HEK293 (cell line): ENCODE data around the gene ABCA1.

Source experiments
- CTCF ChIA-PET: fragments of 350-600 bp; formaldehyde crosslinking; extraction: SDS; loops from one replicate; lab custom pipeline; 2021; ENCODE audit warnings: antibody characterized with exemption; lab: Yijun Ruan, JAX
- POLR2A ChIA-PET: fragments of 300-600 bp; formaldehyde crosslinking; extraction: SDS; loops from one replicate; lab custom pipeline; 2020; ENCODE audit warnings: antibody characterized with exemption, inconsistent platforms; lab: Yijun Ruan, JAX
- H3K27ac ChIP-seq: fragments of 200-500 bp; sonication (Bioruptor generic); 2 replicates; pipeline ENCODE4 v1.5.1; 2014; ENCODE audit warnings: low read depth, low read length, control low read depth, inconsistent platforms; ENCODE audit errors: extremely low read depth
- H3K36me3 ChIP-seq, 2 experiments: fragments of 200-500 bp in 1 of 2; sonication (Bioruptor generic) in 1 of 2; 1 replicate in 1 of 2; 2 replicates in 1 of 2; pipeline ENCODE4 v1.5.1; 2014 to 2017; ENCODE audit warnings: inconsistent platforms in 2 of 2, low read length in 2 of 2; ENCODE audit not compliant: control insufficient read depth in 2 of 2, insufficient read depth in 1 of 2
- H3K4me1 ChIP-seq: fragments of 200-500 bp; sonication (Bioruptor generic); 2 replicates; pipeline ENCODE4 v1.5.1; 2014; ENCODE audit warnings: mild to moderate bottlenecking, low read length, inconsistent platforms; ENCODE audit not compliant: control insufficient read depth, insufficient read depth
- H3K4me3 ChIP-seq: 2 replicates; pipeline ENCODE4 v1.5.1; 2011; ENCODE audit warnings: low read depth, mild to moderate bottlenecking, control low read depth, low read length, moderate library complexity
- H3K9me3 ChIP-seq: fragments of 200-500 bp; sonication (Bioruptor generic); 2 replicates; pipeline ENCODE4 v1.5.1; 2014; ENCODE audit warnings: low read depth, low read length, inconsistent platforms; ENCODE audit not compliant: control insufficient read depth, insufficient read depth
- HOXA7 ChIP-seq: sonication (generic); formaldehyde crosslinking; IDR thresholded peaks from 2 replicates; pipeline ENCODE4 v1.8.1; 2022; ENCODE audit warnings: missing genetic modification reagents, borderline replicate concordance
- HOXD13 ChIP-seq: sonication (generic); formaldehyde crosslinking; IDR thresholded peaks from 2 replicates; pipeline ENCODE4 v1.8.0; 2022; ENCODE audit warnings: missing genetic modification reagents, borderline replicate concordance
- IKZF3 ChIP-seq: fragments of 450-650 bp; IDR thresholded peaks from 2 replicates; pipeline ENCODE4 v1.5.0; 2018; ENCODE audit warnings: missing biosample characterization, mild to moderate bottlenecking, missing genetic modification characterization, moderate library complexity
- KLF10 ChIP-seq: fragments of 450-650 bp; IDR thresholded peaks from 2 replicates; pipeline ENCODE4 v1.5.1; 2018; ENCODE audit warnings: missing biosample characterization, mild to moderate bottlenecking, missing genetic modification characterization
- KLF7 ChIP-seq: fragments of 450-650 bp; formaldehyde crosslinking; IDR thresholded peaks from 2 replicates; pipeline ENCODE4 v1.5.1; 2016; ENCODE audit warnings: missing biosample characterization, missing genetic modification characterization, borderline replicate concordance
- KLF9 ChIP-seq: fragments of 450-650 bp; formaldehyde crosslinking; IDR thresholded peaks from 2 replicates; pipeline ENCODE4 v1.5.1; 2016; ENCODE audit warnings: missing biosample characterization, missing genetic modification characterization, low read depth
- OVOL3 ChIP-seq: fragments of 450-650 bp; formaldehyde crosslinking; IDR thresholded peaks from 2 replicates; pipeline ENCODE4 v1.5.1; 2016; ENCODE audit warnings: missing biosample characterization, missing genetic modification characterization
- SP3 ChIP-seq: fragments of 450-650 bp; formaldehyde crosslinking; IDR thresholded peaks from 2 replicates; pipeline ENCODE4 v1.5.1; 2016; ENCODE audit warnings: missing biosample characterization, missing genetic modification characterization
- SP7 ChIP-seq: fragments of 450-650 bp; formaldehyde crosslinking; IDR thresholded peaks from 2 replicates; pipeline ENCODE4 v1.5.1; 2016; ENCODE audit warnings: missing biosample characterization, missing genetic modification characterization
- TRIM28 ChIP-seq: IDR thresholded peaks from 2 replicates; pipeline ENCODE4 v1.6.1; 2011; ENCODE audit warnings: low read length, control low read depth, borderline replicate concordance
- ZBTB17 ChIP-seq: fragments of 450-650 bp; formaldehyde crosslinking; IDR thresholded peaks from 2 replicates; pipeline ENCODE4 v1.5.1; 2016; ENCODE audit warnings: missing biosample characterization, missing genetic modification characterization
- ZIC2 ChIP-seq: fragments of 450-650 bp; formaldehyde crosslinking; IDR thresholded peaks from 2 replicates; pipeline ENCODE4 v1.5.1; 2016; ENCODE audit warnings: missing biosample characterization, missing genetic modification characterization
- ZNF121 ChIP-seq: fragments of 450-650 bp; formaldehyde crosslinking; IDR thresholded peaks from 2 replicates; pipeline ENCODE4 v1.5.1; 2016; ENCODE audit warnings: missing biosample characterization, missing genetic modification characterization
- ZNF169 ChIP-seq: fragments of 450-650 bp; formaldehyde crosslinking; IDR thresholded peaks from 2 replicates; pipeline ENCODE4 v1.5.1; 2016; ENCODE audit warnings: missing biosample characterization, missing genetic modification characterization
- ZNF174 ChIP-seq: fragments of 450-650 bp; formaldehyde crosslinking; IDR thresholded peaks from 2 replicates; pipeline ENCODE4 v1.5.0; 2017; ENCODE audit warnings: missing biosample characterization, mild to moderate bottlenecking, missing genetic modification characterization
- ZNF202 ChIP-seq: fragments of 450-650 bp; formaldehyde crosslinking; IDR thresholded peaks from 2 replicates; pipeline ENCODE4 v1.5.1; 2016; ENCODE audit warnings: missing biosample characterization, missing genetic modification characterization, borderline replicate concordance
- ZNF214 ChIP-seq: fragments of 450-650 bp; formaldehyde crosslinking; IDR thresholded peaks from 2 replicates; pipeline ENCODE4 v1.5.1; 2017; ENCODE audit warnings: missing biosample characterization, mild to moderate bottlenecking, missing genetic modification characterization, borderline replicate concordance
- ZNF311 ChIP-seq: fragments of 450-650 bp; formaldehyde crosslinking; IDR thresholded peaks from 2 replicates; pipeline ENCODE4 v1.5.1; 2017; ENCODE audit warnings: missing biosample characterization, missing genetic modification characterization, borderline replicate concordance
- ZNF37A ChIP-seq: fragments of 450-650 bp; IDR thresholded peaks from 2 replicates; pipeline ENCODE4 v1.5.1; 2018; ENCODE audit warnings: missing biosample characterization, missing genetic modification characterization
- ZNF416 ChIP-seq: fragments of 450-650 bp; formaldehyde crosslinking; IDR thresholded peaks from 2 replicates; pipeline ENCODE4 v1.5.1; 2016; ENCODE audit warnings: missing biosample characterization, missing genetic modification characterization
- ZNF558 ChIP-seq: fragments of 450-650 bp; formaldehyde crosslinking; IDR thresholded peaks from 2 replicates; pipeline ENCODE4 v1.5.1; 2016; ENCODE audit warnings: missing biosample characterization, missing genetic modification characterization
- ZNF585B ChIP-seq: fragments of 450-650 bp; formaldehyde crosslinking; IDR thresholded peaks from 2 replicates; pipeline ENCODE4 v1.5.1; 2016; ENCODE audit warnings: missing biosample characterization, missing genetic modification characterization
- ZNF596 ChIP-seq: fragments of 450-650 bp; IDR thresholded peaks from 2 replicates; pipeline ENCODE4 v1.5.0; 2018; ENCODE audit warnings: missing biosample characterization, mild to moderate bottlenecking, missing genetic modification characterization, moderate library complexity
- ZNF768 ChIP-seq: fragments of 450-650 bp; formaldehyde crosslinking; IDR thresholded peaks from 2 replicates; pipeline ENCODE4 v1.5.1; 2018; ENCODE audit warnings: missing biosample characterization, mild to moderate bottlenecking, missing genetic modification characterization
- ZSCAN30 ChIP-seq: fragments of 450-650 bp; IDR thresholded peaks from 2 replicates; pipeline ENCODE4 v1.5.1; 2018; ENCODE audit warnings: missing biosample characterization, mild to moderate bottlenecking, missing genetic modification characterization, moderate library complexity
- TF ChIP-seq, protein P1 (sequence below): IDR thresholded peaks from 2 replicates; pipeline ENCODE4 v1.6.1; 2011; ENCODE audit warnings: mild to moderate bottlenecking, low read depth, low read length, borderline replicate concordance
- TF ChIP-seq, protein P2 (sequence below): fragments of 450-650 bp; formaldehyde crosslinking; IDR thresholded peaks from 2 replicates; pipeline ENCODE4 v1.5.1; 2017; ENCODE audit warnings: missing biosample characterization, missing genetic modification characterization

Gene ABCA1

GRCh38 chr9:104907278-104907951 lies 20.5 kb downstream of the ABCA1 start (continued):
- no peak for TF ChIP-seq ZNF416 (tag by site-specific recombination)
- TF ChIP-seq ZNF768 (tag by site-specific recombination), result no peak
- TF ChIP-seq ZNF169 (tag by site-specific recombination), result no peak
- no peak for TF ChIP-seq ZNF596 (tag by site-specific recombination)
- TF ChIP-seq, protein P1, sequence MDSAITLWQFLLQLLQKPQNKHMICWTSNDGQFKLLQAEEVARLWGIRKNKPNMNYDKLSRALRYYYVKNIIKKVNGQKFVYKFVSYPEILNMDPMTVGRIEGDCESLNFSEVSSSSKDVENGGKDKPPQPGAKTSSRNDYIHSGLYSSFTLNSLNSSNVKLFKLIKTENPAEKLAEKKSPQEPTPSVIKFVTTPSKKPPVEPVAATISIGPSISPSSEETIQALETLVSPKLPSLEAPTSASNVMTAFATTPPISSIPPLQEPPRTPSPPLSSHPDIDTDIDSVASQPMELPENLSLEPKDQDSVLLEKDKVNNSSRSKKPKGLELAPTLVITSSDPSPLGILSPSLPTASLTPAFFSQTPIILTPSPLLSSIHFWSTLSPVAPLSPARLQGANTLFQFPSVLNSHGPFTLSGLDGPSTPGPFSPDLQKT, result no peak
- no peak for TF ChIP-seq ZNF37A (tag by site-specific recombination)
- TF ChIP-seq HOXD13, result no peak

GRCh38 chr9:104906441-104907277 lies 21.3 kb downstream of the ABCA1 start:
- no peaks in the 10 kb centered on the region for H3K9me3 ChIP-seq
- ChIA-PET POLR2A (interaction anchor here (0.7 kb wide), 1 partner anchor 1761 kb away, joined by 6 read pairs; no protein-coding TSS in a partner anchor), CTCF (interaction anchor here (0.7 to 1.1 kb wide), 2 partner anchors 44 kb away, joined by 4 to 7 read pairs; no protein-coding TSS in a partner anchor)
- TF ChIP-seq ZNF121 (tag by site-specific recombination) (no peak), HOXA7 (CRISPR knock-in tag) (no peak), SP7 (no peak), ZNF174 (tag by site-specific recombination) (no peak), ZNF202 (tag by site-specific recombination) (no peak), IKZF3 (tag by site-specific recombination) (no peak), SP3 (no peak), ZBTB17 (tag by site-specific recombination) (no peak)
- TF ChIP-seq, protein P2, sequence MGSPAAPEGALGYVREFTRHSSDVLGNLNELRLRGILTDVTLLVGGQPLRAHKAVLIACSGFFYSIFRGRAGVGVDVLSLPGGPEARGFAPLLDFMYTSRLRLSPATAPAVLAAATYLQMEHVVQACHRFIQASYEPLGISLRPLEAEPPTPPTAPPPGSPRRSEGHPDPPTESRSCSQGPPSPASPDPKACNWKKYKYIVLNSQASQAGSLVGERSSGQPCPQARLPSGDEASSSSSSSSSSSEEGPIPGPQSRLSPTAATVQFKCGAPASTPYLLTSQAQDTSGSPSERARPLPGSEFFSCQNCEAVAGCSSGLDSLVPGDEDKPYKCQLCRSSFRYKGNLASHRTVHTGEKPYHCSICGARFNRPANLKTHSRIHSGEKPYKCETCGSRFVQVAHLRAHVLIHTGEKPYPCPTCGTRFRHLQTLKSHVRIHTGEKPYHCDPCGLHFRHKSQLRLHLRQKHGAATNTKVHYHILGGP (tag by site-specific recombination), result no peak
- H3K27ac ChIP-seq, result no peak overlapping the region
- H3K4me1 ChIP-seq, result no peaks in the 10 kb centered on the region
- no peaks in the 10 kb centered on the region for H3K36me3 ChIP-seq
- no peak overlapping the region for H3K4me3 ChIP-seq

GRCh38 chr9:104905931-104906330 lies 22.0 kb downstream of the ABCA1 start:
- no peaks in the 10 kb centered on the region for H3K4me1 ChIP-seq
- H3K27ac ChIP-seq, result no peak overlapping the region
- TF ChIP-seq KLF7 (no peak), TRIM28 (no peak), ZSCAN30 (tag by site-specific recombination) (no peak), ZNF214 (tag by site-specific recombination) (no peak), ZNF558 (tag by site-specific recombination) (no peak), ZNF585B (no peak), ZNF311 (tag by site-specific recombination) (no peak), KLF9 (tag by site-specific recombination) (no peak), ZIC2 (tag by site-specific recombination) (no peak), ZNF416 (tag by site-specific recombination) (no peak), KLF10 (tag by site-specific recombination) (no peak), OVOL3 (tag by site-specific recombination) (no peak)
- H3K9me3 ChIP-seq, result no peaks in the 10 kb centered on the region
- no peak overlapping the region for H3K4me3 ChIP-seq
- ChIA-PET POLR2A (interaction anchor here (0.7 kb wide), 1 partner anchor 1762 kb away, joined by 6 read pairs; no protein-coding TSS in a partner anchor), CTCF (interaction anchor here (0.6 to 0.7 kb wide), 2 partner anchors 16 to 43 kb away, joined by 3 to 7 read pairs; no protein-coding TSS in a partner anchor)
- H3K36me3 ChIP-seq, result no peaks in the 10 kb centered on the region
